ENCODE data around the gene ADAMTS1.

DNA sequence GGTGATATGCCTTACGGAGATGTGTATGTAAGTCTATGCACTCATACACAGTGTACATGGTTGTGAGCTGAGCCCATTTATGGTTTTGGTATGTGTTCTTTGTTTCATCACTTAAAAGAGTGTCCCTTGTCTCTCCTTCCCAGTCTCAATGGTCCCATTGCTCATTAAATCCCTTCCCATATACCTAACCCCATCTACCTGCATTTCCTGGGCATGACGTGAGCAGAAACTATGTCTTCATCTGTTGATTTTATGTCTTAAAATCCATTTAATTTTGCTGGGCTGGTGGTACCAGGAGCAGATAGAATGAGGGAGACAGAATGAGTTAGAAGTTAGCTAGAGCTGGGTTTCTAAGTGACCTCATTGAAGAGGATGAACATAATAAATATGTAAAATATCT is 44.8 kb downstream of the ADAMTS1 start:
- TF ChIP-seq POLR2A (IDR thresholded peaks at IDR 0.05; ENCODE audit: low read depth, low read length) (no peak), TAF1 (IDR thresholded peaks at IDR 0.05; ENCODE audit: low read depth, low read length) (no peak), POLR2AphosphoS5 (IDR thresholded peaks at IDR 0.05; ENCODE audit: low read depth, low read length) (no peak), SPI1 (IDR thresholded peaks at IDR 0.05; ENCODE audit: low read depth, low read length) (no peak)
